Tibial artery (tissue), 4 donors: ENCODE data around the gene ZNF619.
"Not testable (repeated sequence)": the region's sequence is repeated elsewhere in the genome, so short reads cannot be mapped to it uniquely, and the experiment has no call there.

Experiments used
- DNase-seq, 2 donors: peaks; one replicate each; pipeline ENCODE4 v3.0.0-alpha.2; 2019
- H3K27ac ChIP-seq, 2 donors: fragments of 200-600 bp; sonication (generic) in 1 of 2; 1 replicate in 1 of 2; 2 replicates in 1 of 2; pipeline ENCODE4 v1.5.1; 2018 to 2019; ENCODE audit warnings: mild to moderate bottlenecking in 1 of 2
- H3K27me3 ChIP-seq, 2 donors: fragments of 200-600 bp; sonication (generic) in 1 of 2; one replicate each; pipeline versions ENCODE4 v1.5.1 to v1.6.0; 2016 to 2019
- H3K36me3 ChIP-seq, 3 donors: fragments of 200-600 bp; sonication (generic) in 2 of 3; one replicate each; pipeline ENCODE4 v1.5.1; 2016 to 2019; ENCODE audit warnings: mild to moderate bottlenecking in 2 of 3
- H3K4me1 ChIP-seq, 4 donors: fragments of 200-600 bp; sonication (generic) in 2 of 4; 1 replicate in 3 of 4; 2 replicates in 1 of 4; pipeline ENCODE4 v1.5.1; 2016 to 2019
- H3K4me3 ChIP-seq, 2 donors: fragments of 200-600 bp; sonication (generic) in 1 of 2; 1 replicate in 1 of 2; 2 replicates in 1 of 2; pipeline ENCODE4 v1.5.1; 2018 to 2019; ENCODE audit warnings: mild to moderate bottlenecking in 2 of 2
- H3K9me3 ChIP-seq, 3 donors: fragments of 200-600 bp; sonication (generic) in 1 of 3; one replicate each; pipeline ENCODE4 v1.5.1; 2016 to 2019
- CTCF ChIP-seq, 2 experiments: fragments of 200-600 bp in 1 of 2; fragments of 450-650 bp in 1 of 2; IDR thresholded peaks; one replicate each; pipeline ENCODE4 v1.5.1; 2017 to 2019; ENCODE audit warnings: antibody characterized with exemption in 2 of 2, mild to moderate bottlenecking in 1 of 2, moderate library complexity in 1 of 2
- intact Hi-C: fragments of 100-400 bp; cut with DNase I; formaldehyde crosslinking; loops from one replicate; pipeline ENCODE4 v1.15.0; 2023; ENCODE audit warnings: low total_unique reads

ZNF619 gene

DNA sequence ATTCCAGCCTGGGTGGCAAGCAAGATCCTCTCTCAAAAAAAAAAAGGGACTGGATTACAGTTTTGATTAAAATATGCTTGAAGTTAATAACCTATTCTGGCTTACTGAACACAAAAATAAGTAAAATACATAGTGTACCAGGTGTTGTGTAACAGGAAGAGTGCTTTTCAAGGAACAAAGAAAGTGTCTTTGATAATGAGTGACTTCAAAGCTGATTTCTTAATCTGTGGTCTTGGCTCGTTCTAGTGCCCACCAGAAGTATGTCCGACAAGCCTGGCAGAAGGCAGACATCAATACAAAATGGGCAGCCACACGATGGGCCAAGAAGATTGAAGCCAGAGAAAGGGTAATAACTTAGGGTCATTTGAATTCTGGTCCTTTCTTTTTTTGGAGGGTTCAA lies 15.8 kb upstream of the ZNF619 start:
- intact Hi-C loops = no loop called here
- Histone ChIP-seq H3K4me1 (peaks cover 0 to 29% (median 22%) of the 10 kb centered on the region in 4 donors), H3K9me3 (no peaks in the 10 kb centered on the region), H3K4me3 (no peak overlapping the region), H3K27me3 (no peaks in the 10 kb centered on the region), H3K27ac (no peak overlapping the region), H3K36me3 (peaks cover 58 to 68% (median 59%) of the 10 kb centered on the region in 3 donors)
- no peak for TF ChIP-seq CTCF (IDR thresholded peaks at IDR 0.05)
- DNase-seq = no peak

DNA sequence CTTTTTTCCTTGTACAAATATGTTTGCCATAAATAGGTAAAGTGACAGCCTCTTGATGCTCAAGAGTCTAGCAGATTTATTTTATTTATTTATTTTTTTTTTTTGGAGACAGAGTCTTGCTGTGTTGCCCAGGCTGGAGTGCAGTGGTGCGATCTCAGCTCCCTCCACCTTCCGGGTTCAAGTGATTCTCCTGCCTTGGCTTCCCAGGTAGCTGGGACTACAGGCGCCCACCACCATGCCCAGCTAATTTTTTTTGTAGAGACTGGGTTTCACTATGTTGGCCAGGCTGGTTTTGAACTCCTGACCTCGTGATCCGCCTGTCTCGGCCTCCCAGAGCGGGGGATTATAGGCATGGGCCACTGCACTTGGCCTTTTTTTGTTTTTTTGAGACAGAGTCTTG lies 14.1 kb upstream of the ZNF619 start:
- intact Hi-C loops = not testable (repeated sequence)

DNA sequence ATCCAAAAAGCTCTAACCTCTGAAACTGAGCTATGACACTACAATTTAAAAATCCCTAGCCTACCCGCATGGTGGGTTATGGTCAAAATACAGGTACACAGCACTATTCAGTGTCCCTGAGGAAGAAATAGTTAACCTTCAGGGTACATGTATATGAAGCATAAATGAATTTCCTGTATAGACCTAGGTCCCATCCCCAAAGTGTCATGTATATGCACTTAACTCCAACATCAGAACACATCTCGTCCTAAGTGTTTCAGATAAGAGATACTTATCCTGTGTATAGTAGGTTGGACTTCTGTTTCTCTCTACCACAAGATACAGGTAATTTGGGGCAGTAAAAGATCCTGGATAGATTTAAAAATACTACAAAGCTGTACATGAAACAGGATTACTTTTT lies 13.3 kb upstream of the ZNF619 start:
- no peak overlapping the region for H3K27ac ChIP-seq
- no peak for DNase-seq
- intact Hi-C loops = no loop called here
- peaks cover 52 to 71% (median 61%) of the 10 kb centered on the region in 3 donors for H3K36me3 ChIP-seq
- no peaks in the 10 kb centered on the region for H3K27me3 ChIP-seq
- H3K9me3 ChIP-seq = no peaks in the 10 kb centered on the region
- no peak overlapping the region for H3K4me3 ChIP-seq
- peaks cover 0 to 12% (median 9%) of the 10 kb centered on the region in 4 donors for H3K4me1 ChIP-seq
- TF ChIP-seq CTCF (IDR thresholded peaks at IDR 0.05) = no peak

More for the DNA sequence above, 14.1 kb upstream of the ZNF619 start:
- H3K4me3 ChIP-seq, DNase-seq, H3K9me3 ChIP-seq, H3K27me3 ChIP-seq, H3K27ac ChIP-seq: not testable (repeated sequence)
- peaks cover 58 to 74% (median 63%) of the 10 kb centered on the region in 3 donors for H3K36me3 ChIP-seq
- peaks cover 0 to 19% (median 16%) of the 10 kb centered on the region in 4 donors for H3K4me1 ChIP-seq

DNA sequence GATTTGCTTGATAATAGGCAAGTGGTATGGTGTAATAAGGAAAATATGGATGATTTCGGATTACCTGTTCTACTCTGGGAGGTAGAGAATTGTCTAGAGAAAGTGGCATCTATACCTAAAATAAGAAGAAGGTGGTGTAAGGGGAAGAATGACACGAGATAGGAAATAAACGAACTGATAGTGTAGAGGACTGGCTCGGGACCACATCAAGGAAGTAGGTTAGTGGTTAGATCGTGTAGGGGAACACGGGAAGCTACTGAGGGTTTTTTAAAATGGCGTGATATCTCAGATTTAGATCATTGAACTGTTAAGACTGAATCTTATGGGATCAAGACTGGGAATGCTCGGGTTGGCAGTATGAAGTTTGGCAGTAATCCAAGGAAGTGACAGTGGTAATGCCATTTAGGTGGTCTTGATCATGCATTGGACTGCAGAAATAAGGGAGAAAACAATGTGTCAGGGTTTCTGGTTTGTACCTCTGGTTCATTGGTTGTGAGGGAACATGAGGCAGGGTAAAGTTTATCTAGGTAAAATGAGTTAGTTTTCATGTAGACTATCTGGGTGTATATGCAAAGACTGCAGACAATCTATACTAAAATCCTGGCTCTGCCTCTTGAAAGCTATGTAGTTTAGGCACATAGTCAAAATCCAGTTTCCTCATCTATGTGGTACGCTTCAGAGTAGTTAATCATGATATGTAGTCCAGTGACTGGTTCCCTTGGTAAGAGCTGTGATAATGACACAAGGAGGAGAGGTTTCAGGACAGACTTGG lies 12.4 kb upstream of the ZNF619 start:
- no peak for TF ChIP-seq CTCF (IDR thresholded peaks at IDR 0.05)
- intact Hi-C loops = no loop called here
- Histone ChIP-seq H3K27me3 (no peaks in the 10 kb centered on the region), H3K36me3 (peaks cover 43 to 62% (median 51%) of the 10 kb centered on the region in 3 donors), H3K27ac (no peak overlapping the region), H3K4me1 (peaks cover 0 to 2% (median 0%) of the 10 kb centered on the region in 4 donors), H3K9me3 (no peaks in the 10 kb centered on the region), H3K4me3 (no peak overlapping the region)
- DNase-seq = no peak

GRCh38 chr3:40465111-40465407 lies 11.9 kb upstream of the ZNF619 start:
- H3K36me3 ChIP-seq = peaks cover 39 to 57% (median 46%) of the 10 kb centered on the region in 3 donors
- H3K4me3 ChIP-seq = no peak overlapping the region
- H3K4me1 ChIP-seq = peaks cover 0 to 2% (median 0%) of the 10 kb centered on the region in 4 donors
- H3K27ac ChIP-seq = no peak overlapping the region
- no peaks in the 10 kb centered on the region for H3K27me3 ChIP-seq
- no peak for DNase-seq
- no peak for TF ChIP-seq CTCF (IDR thresholded peaks at IDR 0.05)
- intact Hi-C loops = no loop called here
- no peaks in the 10 kb centered on the region for H3K9me3 ChIP-seq

DNA sequence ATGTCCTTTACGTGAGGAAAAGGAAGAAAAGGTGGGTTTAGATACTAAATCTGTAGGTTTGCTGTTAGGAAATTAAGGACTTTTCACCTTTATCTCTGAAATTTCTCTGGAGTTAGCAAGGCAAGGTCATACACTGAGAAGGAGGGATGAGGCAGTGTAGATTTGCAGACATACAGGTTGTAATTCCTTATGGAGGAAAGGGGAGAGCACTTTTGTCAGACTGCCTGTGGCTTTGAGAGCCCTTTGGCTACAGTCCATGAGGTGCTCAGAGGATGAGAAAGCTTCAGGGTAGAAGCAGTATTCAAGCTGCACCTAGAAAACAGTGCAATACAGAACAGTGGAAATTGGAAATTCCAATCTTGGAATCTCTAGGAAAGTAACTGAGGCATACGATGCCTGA lies 11.5 kb upstream of the ZNF619 start:
- H3K27ac ChIP-seq = no peak overlapping the region
- H3K4me3 ChIP-seq = no peak overlapping the region
- DNase-seq = no peak
- peaks cover 0 to 2% (median 0%) of the 10 kb centered on the region in 4 donors for H3K4me1 ChIP-seq
- H3K36me3 ChIP-seq = peaks cover 35 to 53% (median 42%) of the 10 kb centered on the region in 3 donors
- no peaks in the 10 kb centered on the region for H3K9me3 ChIP-seq
- no peaks in the 10 kb centered on the region for H3K27me3 ChIP-seq
- intact Hi-C loops = no loop called here
- no peak for TF ChIP-seq CTCF (IDR thresholded peaks at IDR 0.05)
